Measurements from ENCODE around the gene PRKAG1.

GRCh38 chr12:48977290-48978281 lies 41.0 kb downstream of the PRKAG1 start:
- TF ChIP-seq EZH2 (IDR thresholded peaks at IDR 0.05; ENCODE audit: borderline replicate concordance, low read length): no peak
- peak; percentile 82 for TF ChIP-seq CTCF (IDR thresholded peaks at IDR 0.05; ENCODE audit: low read length)
